ENCODE results near the gene TMEM38B. TPM values are rescaled to one million over a fixed set of nuclear protein-coding genes. Genes with fewer than 3 reads are reported as not detected.
A peak's percentile ranks its signal among the peaks of the same experiment; 100 is the strongest.

Gene TMEM38B, protein sequence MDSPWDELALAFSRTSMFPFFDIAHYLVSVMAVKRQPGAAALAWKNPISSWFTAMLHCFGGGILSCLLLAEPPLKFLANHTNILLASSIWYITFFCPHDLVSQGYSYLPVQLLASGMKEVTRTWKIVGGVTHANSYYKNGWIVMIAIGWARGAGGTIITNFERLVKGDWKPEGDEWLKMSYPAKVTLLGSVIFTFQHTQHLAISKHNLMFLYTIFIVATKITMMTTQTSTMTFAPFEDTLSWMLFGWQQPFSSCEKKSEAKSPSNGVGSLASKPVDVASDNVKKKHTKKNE
- total RNA-seq (2014; rRNA removed; shearing (Covaris generic)): 23.1 and 29.5 TPM in 2 replicates

DNA sequence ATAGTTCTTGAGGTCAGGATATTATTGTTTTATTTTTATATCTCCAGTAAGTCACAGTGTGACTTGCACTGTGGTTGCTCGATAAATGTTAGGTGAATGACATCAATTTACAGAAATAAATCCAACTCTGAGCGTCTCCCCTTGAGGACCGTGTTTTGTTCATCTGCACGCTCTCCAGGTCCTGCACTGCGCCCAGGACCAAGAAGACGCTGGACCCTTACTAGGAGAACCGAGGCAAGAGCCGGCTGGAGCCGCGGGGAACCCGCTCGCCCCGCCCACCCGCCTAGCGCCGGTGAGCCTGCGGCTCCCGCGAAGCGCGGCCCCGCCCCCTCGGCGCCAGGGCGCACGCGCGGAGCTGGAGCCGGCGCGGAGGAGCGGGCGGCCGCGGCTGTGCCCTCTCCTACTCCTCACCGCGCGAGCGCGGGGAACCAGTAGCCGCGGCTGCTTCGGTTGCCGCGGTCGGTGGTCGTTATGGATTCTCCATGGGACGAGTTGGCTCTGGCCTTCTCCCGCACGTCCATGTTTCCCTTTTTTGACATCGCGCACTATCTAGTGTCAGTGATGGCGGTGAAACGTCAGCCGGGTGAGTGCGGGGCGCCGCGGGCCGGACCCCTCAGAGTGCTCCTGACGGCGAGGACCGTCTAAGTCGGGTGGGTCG, at the start of gene TMEM38B:
TSS of gene TMEM38B (plus strand) at position 352 of the 658 bp plus-strand sequence. CDS start at position 472, 120 bp downstream.
- in situ Hi-C loops (cut with HindIII; ENCODE audit: low sequenced_read_pairs): no loop called here
- DNase-seq (ENCODE audit: low spot score): peak; percentile 76

DNA sequence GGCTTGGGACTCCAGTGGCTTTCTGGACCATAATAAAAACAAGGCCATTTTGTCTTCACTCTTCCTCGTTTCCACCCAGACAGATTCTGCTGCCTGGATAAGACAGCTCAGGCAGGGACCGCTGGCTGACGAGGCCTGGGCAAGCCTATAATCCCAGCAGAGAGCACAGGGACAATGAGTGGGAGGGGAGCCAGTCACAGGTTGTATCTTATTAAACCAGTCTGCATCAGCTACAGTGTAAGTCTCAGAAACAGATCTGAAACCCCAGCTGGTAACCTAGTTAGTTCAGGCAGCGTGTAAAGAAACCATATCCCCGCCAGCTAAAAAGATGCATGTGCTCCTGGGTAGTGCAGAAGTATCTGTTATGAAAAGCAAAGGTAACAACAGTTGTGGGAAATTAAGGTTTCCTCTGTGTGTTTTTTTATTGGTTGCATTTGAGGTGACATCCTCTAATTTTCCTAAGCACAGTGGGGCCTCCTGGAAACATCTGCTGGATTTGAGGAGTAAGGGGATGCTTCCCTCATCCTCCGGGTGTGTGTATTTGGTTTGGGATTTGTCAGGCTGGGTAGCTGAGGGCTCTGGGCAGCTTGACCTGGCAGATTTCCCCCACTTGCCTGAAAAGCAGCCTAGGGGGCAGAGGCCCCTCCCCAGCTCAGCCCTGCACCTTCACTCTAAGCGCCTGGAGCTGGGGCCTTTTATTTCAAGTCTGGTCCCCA, 47.3 kb upstream of the TMEM38B start:
- in situ Hi-C loops (cut with HindIII; ENCODE audit: low sequenced_read_pairs): no loop called here
- DNase-seq (ENCODE audit: low spot score): no peak

DNA sequence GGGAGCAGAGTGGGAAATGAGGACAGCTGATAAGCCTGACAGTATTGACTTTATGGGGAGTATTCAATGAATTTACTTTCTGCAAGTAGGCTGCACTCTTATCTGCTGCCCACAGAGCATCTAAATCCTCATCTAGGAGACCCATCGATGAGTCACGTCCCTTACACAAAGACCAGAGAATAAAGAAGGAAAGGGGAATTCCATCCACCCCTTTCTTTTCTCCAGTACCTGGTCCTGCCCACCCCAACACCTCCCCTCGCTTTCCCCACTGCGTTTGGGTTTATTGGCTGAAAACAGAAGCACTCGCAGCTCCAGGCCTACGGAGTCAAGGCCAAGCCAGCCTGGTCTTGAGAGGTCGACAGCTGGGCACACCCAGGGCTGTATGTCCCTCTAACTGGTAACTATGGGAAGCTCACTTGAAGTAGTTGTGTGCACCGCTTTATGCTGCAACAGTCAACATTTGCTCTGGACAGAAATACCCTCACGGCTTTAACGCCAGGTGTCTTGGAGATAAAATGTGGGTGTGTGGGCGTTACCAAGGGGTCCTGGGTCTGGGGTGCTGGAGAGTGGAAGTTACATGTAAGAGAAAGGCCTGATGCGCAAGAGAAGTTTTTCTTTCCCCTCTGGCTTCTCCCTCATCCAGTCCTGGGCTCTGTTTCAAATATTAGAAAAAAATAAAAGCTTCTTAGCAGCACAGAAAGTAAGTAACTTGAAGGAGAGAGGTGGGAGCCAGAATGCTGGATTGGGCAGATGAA, 46.6 kb upstream of the TMEM38B start:
- DNase-seq (ENCODE audit: low spot score): no peak
- in situ Hi-C loops (cut with HindIII; ENCODE audit: low sequenced_read_pairs): no loop called here

DNA sequence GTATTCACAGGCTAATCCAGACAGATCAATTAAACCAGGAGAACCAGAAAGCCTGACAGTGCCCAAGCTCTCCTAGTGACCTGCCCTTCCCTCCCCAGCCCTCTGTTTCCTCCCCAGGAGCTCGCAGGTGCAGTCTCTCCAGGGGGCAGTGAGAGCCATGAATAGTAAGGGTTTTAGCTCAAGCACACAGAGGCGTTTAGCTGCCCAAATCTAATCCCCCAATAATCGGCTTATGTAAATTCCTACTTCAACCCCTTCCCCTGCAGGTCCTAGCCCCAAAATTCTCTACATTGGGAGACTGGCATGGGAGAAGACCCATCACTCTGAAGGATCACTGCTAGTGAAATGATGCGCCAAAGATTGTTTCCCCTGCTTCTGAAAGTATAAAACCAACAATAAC, 42.5 kb upstream of the TMEM38B start:
- in situ Hi-C loops (cut with HindIII; ENCODE audit: low sequenced_read_pairs): no loop called here
- no peak for DNase-seq (ENCODE audit: low spot score)

DNA sequence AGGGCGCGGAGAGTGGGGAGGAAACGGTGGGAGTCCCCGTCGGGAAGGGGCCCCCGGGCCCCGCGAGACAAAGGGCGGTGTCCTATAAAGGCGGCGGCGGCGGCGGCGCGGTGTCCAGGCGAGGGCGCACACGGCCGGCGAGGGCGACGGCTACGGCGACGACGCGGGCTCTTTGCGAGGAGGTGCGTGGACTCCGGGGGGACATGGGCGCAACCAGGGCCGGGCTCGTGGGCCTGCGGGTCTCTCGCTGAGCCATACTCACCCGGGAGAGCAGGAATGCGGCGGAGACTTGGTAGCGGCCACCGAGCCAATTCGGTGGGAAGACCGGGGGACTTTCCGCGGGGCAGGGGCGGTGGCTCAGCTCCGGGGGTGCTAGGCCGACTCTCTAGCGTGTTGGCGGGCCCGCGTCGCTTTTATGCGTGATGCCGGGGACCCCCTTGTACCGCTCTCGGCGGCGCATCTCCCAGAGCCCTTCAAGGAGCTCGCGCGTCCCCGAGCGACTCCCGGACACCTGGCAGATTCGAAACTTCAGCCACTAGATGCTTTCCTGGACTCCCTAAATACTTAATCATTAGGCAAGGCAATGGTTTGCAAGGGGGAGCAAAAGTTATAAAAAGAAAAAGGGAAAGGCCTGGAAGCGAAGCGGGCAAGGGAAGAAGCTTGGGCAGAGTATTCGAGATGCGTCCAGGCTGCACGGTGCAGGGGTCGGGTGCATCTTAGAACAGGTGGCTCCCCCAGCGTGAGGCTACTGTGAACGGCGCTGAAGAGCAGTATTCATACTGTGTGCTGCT, 38.0 kb upstream of the TMEM38B start:
- peak; percentile 9 for DNase-seq (ENCODE audit: low spot score)
- in situ Hi-C loops (cut with HindIII; ENCODE audit: low sequenced_read_pairs): no loop called here

DNA sequence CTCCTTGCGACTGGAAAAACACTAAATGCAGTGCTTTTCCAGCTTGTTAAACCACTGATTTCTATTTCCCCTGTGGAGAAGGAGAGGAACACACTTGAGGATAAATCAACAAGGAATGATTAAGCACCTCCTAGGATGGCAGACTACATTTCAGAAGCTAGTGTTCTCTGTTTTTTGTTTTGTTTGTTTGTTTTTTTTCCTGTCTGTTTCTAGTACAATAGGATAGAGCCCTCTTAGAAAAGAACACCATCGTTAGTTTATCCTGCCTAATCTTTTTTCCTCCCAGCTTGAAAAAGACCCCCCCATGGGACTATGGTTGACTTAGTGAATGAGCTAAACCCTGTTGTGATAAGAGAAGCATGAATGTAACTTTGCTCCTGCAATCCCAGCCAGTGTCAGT, 36.0 kb upstream of the TMEM38B start:
- in situ Hi-C loops (cut with HindIII; ENCODE audit: low sequenced_read_pairs): no loop called here
- no peak for DNase-seq (ENCODE audit: low spot score)

DNA sequence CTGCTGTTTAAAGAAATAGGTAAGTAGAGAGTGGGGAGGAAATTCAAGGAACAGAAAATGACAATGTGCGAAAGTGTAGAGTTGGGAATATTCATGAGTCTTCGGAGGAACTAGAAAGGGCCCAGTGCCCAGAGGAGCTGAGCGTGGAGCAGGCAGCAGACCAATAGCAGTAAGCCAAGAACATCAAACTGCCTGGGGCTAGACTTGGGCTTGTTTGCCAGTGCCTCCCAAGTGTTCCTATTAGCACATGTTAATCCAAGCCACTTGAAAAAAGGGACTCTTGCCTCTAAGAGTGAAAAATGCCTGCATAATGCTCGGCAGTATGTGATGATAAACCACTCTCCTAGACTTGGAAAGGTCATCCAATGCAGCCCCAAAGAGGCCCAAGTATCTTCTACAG, 33.3 kb upstream of the TMEM38B start:
- peak; percentile 5 for DNase-seq (ENCODE audit: low spot score)
- in situ Hi-C loops (cut with HindIII; ENCODE audit: low sequenced_read_pairs): no loop called here

DNA sequence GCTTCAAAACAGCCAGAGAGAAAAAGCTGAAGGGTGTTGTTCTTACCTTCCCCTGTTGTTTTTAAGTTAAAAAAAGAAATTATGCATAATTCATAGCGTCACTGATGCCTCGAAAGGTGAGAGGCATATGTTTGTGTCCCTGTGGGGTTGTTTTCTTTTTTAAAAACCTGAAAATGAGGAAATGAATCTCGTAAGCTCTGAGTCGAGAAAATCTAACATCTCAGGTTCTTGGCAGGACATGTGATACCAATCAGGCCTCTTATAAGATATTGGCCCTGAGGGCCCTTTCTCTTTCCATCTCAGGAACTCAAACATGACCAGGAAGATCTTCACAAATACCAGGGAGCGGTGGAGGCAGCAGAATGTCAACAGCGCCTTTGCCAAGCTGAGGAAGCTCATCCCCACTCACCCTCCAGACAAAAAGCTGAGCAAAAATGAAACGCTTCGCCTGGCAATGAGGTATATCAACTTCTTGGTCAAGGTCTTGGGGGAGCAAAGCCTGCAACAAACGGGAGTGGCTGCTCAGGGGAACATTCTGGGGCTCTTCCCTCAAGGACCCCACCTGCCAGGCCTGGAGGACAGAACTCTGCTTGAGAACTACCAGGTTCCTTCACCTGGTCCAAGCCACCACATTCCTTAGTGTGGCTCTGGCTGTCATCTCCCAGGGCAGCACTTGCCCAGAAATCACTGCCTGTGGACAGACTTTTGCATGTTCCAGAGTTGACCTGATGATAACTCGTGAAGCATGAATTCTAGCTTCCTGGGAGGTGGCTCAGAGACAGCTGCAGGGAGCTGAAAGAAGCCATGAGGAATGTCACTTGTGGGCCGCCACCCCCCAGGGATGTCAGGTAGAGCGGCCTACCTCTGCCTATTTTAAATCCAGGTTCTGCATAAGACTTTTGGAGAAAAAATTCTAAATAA, 31.9 kb upstream of the TMEM38B start, which contains the start of gene TAL2:
TSS of gene TAL2 (plus strand) at position 274 of the 921 bp plus-strand sequence. CDS start at position 314, 40 bp downstream.
- in situ Hi-C loops (cut with HindIII; ENCODE audit: low sequenced_read_pairs): no loop called here
- DNase-seq (ENCODE audit: low spot score): no peak

DNA sequence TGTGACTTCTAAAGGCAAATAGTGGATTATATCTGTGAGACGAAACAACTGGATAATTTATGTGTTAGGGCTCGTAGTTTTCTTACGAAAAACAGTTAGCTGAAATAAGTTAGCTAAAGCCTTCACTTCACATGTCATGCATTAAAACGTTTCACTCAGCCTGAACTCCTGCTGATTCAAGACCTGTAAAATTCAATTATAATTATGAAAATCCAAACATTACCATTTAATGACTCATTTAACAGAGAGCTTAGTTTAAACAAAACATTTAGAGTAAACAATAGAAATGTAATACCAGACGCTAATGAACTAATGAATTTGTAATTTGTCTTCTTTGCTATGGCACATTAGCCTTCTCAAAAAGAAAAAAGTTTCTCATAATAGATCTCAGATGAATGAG, 30.4 kb upstream of the TMEM38B start:
- in situ Hi-C loops (cut with HindIII; ENCODE audit: low sequenced_read_pairs): no loop called here
- no peak for DNase-seq (ENCODE audit: low spot score)

DNA sequence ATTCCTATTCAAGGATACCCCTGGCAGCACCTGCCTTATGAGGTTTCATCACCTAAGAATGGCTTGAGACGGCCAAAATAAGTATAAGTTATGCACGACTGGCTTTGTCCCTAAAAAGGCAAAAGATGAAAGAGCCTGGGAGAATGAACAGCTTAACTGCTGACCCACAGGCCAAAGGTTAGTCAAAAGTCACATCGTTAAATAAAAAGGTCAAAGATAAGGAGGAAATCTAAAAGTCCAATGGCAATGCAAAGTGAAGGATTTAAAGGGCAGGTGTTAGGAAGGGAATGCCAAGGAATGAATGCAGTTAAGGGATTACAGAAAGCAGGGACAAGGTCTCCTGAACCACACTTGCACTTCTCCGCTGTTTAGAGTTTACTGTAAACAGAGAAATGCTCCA, 26.5 kb upstream of the TMEM38B start:
- in situ Hi-C loops (cut with HindIII; ENCODE audit: low sequenced_read_pairs): no loop called here
- no peak for DNase-seq (ENCODE audit: low spot score)

DNA sequence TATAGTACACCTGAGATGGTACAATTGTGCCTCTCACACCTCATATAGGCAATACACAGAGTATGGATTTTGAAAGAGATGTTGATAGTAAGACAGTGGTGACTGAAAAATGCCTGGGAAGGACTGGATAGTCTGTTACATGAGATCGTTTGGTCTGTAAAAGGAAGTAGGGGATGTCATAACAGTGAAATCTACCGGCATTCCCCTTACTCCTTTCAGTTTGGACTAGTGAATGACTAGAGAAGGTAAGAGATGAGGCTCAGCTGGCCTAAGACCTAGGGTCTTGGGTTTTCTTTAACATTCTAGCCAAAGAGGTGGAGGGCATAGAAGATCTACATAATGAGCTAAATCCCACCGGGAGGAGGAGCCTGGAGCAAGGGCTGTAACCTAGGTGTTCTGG, 24.0 kb upstream of the TMEM38B start:
- in situ Hi-C loops (cut with HindIII; ENCODE audit: low sequenced_read_pairs): no loop called here
- no peak for DNase-seq (ENCODE audit: low spot score)

DNA sequence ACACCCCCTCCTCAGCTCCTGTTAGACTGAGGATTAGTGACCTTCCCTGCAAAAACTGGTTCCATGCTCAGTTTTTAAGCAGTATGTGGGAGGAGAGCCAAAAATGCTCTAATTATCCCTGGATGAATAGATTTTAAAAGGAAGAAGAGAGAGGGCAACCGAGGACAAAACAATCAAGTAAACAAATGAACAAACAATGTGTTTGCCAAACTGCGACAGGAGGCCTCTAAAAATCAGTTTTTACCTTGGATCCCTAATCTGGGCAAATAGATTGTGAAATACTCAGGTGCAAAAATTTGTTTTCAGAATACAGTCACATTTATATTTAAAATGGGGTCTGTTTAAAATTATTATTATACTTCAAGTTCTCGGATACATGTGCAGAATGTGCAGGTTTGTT, 23.6 kb upstream of the TMEM38B start:
- no peak for DNase-seq (ENCODE audit: low spot score)
- in situ Hi-C loops (cut with HindIII; ENCODE audit: low sequenced_read_pairs): no loop called here

DNA sequence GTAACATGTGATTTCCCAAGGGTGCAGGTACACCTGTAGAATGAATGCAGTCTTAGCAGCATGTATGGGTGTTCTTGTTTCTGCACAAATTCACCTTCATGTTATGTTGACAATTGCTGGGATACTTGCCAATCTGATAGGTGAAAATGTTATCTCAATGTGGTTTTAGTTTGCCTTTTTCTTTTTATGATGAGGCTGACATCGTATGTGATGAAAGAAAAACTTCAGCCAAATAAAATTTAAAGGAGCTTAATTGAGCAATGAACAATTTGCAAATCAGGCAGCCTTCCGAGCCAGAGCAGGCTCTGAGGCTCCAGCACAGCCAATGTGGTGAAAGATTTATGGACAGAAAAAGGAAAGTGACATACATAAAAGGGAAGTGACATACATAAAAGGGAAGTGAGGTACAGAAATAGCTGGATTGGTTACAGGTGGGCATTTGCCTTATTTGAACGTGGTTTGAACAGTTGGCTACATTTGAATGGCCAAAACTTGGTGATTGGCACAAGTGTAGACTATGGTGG, 21.6 kb upstream of the TMEM38B start:
- DNase-seq (ENCODE audit: low spot score): no peak
- in situ Hi-C loops (cut with HindIII; ENCODE audit: low sequenced_read_pairs): no loop called here

DNA sequence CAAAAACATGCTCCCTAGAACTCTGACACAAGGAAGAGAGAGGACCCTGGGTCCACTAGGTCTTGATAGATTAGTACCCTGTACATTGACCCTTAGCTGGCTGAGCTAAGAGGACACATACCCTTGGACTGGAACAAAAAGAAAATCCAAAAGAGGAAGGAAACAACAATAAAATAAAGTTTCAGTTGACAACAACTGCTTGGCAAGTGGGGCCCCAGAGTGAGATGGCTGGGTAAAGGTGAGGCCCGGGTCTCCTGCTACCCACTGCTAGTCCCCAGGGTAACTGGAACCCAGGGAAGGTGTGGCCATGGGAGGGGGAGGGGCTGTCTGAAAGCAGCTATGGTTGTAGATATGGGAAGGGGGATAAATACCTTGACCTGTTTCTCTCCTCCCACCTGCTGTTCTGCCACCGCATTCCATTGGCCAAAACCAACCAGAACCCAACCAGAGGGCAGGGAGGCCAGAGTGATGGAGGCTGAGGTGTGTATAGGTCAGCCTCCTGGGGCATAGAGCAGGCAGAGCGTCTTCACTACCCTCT, 20.4 kb upstream of the TMEM38B start:
- DNase-seq (ENCODE audit: low spot score): no peak
- in situ Hi-C loops (cut with HindIII; ENCODE audit: low sequenced_read_pairs): no loop called here

DNA sequence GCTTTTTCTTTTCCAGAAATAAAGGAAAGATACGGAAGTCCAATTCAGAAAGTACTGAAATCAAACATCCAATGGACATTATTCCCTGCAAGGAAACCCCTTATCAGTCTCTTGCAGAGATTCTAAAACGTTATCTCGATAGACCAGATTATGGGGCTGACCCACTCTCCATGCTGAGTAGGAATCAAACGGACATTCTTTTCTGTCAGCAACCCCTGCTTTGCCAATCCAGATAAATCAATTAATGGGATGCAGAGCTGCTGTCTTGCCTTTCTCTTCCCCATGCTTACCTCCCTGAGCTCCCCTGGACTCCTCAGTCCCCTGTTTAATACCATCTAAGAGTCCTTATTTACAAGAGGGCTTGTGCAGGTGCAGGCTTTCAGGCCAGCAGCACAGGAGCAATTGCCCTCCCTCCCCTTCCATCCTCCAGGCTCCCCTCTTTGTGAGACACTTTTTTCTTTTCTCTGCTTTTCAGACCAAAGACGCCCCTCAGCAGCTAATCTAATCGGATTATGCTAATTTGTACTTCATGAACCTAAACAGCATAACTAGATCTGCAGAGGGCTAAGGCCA, 17.9 kb upstream of the TMEM38B start:
- in situ Hi-C loops (cut with HindIII; ENCODE audit: low sequenced_read_pairs): no loop called here
- no peak for DNase-seq (ENCODE audit: low spot score)

DNA sequence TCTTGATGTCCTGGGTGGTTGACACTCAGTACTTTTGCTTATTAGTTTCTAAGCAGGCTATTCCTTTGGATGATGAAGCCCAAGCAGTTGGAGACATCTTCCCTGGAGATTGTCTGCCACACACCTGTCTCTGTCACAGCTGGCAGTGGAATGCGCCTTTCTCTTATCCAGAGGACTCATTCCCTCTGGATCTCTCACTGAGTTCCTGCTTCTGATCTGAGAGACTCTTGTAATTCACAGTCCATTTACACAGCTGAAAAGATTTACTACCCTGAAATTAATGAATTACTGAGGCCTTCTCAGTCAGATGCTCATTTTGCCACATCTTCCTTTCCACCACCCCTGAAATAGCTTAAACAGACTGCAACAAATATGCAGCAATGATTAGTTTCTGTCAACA, 16.2 kb upstream of the TMEM38B start:
- DNase-seq (ENCODE audit: low spot score): no peak
- in situ Hi-C loops (cut with HindIII; ENCODE audit: low sequenced_read_pairs): no loop called here

DNA sequence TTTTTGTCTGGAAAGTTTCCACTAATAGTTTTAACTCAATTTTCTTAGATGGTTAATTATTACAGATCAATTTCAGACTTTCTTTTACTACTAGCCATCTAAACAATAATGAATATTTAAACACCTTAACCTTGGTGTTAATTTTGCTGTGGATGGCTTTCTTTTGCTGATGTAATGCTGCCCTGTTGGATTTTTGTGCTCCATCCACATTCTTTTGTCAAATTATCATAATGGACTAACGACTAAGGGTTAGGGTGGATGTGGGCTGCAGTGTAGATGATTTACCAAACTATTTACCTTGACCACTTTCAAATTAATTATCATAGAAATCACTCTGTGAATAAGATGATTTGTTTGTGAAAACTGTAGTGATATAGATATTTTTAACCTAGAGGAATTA, 15.6 kb upstream of the TMEM38B start:
- in situ Hi-C loops (cut with HindIII; ENCODE audit: low sequenced_read_pairs): no loop called here
- DNase-seq (ENCODE audit: low spot score): no peak

All from G401 (cell line).